ENCODE results near the gene APMAP.
"Not testable (repeated sequence)": the region's sequence is repeated elsewhere in the genome, so short reads cannot be mapped to it uniquely, and the experiment has no call there.

DNA sequence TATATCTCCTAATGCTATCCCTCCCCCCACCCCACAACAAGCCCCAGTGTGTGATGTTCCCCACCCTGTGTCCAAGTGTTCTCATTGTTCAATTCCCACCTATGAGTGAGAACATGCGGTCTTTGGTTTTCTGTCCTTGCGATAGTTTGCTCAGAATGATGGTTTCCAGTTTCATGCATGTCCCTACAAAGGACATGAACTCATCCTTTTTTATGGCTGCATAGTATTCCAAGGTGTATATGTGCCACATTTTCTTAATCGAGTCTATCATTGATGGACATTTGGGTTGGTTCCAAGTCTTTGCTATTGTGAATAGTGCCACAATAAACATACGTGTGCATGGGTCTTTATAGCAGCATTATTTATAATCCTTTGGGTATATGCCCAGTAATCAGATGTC, 8.8 kb upstream of the APMAP start:
- not testable (repeated sequence) for TF ChIP-seq GABPA (IDR thresholded peaks at IDR 0.05; ENCODE audit: low read depth); SIN3A (IDR thresholded peaks at IDR 0.05; ENCODE audit: borderline replicate concordance, low read depth, low read length); RAD21 (IDR thresholded peaks at IDR 0.05; ENCODE audit: low read length); POLR2AphosphoS5 (IDR thresholded peaks at IDR 0.05; ENCODE audit: low read depth, low read length); MXI1 (IDR thresholded peaks at IDR 0.05; ENCODE audit: low read depth, low read length); YY1 (IDR thresholded peaks at IDR 0.05; ENCODE audit: low read depth); REST (IDR thresholded peaks at IDR 0.05; ENCODE audit: low read depth, low read length); JUND (IDR thresholded peaks at IDR 0.05); FOXJ3 (CRISPR knock-in tag; IDR thresholded peaks at IDR 0.05); EP300 (IDR thresholded peaks at IDR 0.05; ENCODE audit: borderline replicate concordance in 1 of 2, low read depth in 1 of 2, low read length in 1 of 2); NFIC (IDR thresholded peaks at IDR 0.05; ENCODE audit: borderline replicate concordance)
- TF ChIP-seq, protein P1, sequence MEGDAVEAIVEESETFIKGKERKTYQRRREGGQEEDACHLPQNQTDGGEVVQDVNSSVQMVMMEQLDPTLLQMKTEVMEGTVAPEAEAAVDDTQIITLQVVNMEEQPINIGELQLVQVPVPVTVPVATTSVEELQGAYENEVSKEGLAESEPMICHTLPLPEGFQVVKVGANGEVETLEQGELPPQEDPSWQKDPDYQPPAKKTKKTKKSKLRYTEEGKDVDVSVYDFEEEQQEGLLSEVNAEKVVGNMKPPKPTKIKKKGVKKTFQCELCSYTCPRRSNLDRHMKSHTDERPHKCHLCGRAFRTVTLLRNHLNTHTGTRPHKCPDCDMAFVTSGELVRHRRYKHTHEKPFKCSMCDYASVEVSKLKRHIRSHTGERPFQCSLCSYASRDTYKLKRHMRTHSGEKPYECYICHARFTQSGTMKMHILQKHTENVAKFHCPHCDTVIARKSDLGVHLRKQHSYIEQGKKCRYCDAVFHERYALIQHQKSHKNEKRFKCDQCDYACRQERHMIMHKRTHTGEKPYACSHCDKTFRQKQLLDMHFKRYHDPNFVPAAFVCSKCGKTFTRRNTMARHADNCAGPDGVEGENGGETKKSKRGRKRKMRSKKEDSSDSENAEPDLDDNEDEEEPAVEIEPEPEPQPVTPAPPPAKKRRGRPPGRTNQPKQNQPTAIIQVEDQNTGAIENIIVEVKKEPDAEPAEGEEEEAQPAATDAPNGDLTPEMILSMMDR (IDR thresholded peaks at IDR 0.05): not testable (repeated sequence)
